AG04450 (cell line): Measurements from ENCODE around the gene MYPN. TPM values are rescaled to one million over a fixed set of nuclear protein-coding genes. Genes with fewer than 3 reads are reported as not detected.

Experiments
- CTCF ChIA-PET: fragments of 300-600, 350-600 bp; formaldehyde crosslinking; extraction: SDS; loops from one replicate; lab custom pipeline; 2022; ENCODE audit warnings: antibody characterized with exemption, inconsistent platforms; lab: Charles Lee
- POLR2A ChIA-PET: fragments of 350-600 bp; formaldehyde crosslinking; extraction: SDS; loops from one replicate; lab custom pipeline; 2021; ENCODE audit warnings: antibody characterized with exemption, inconsistent platforms; lab: Yijun Ruan, JAX
- DNase-seq: peaks from one replicate; pipeline ENCODE4 v3.0.0-alpha.2; 2011; ENCODE audit warnings: low read depth, low spot score
- H3K27ac ChIP-seq: one replicate; pipeline ENCODE4 v1.5.1; 2012; ENCODE audit warnings: low read depth, low read length, control low read depth
- H3K27me3 ChIP-seq: one replicate; pipeline ENCODE4 v1.6.0; 2012; ENCODE audit warnings: low read length; ENCODE audit not compliant: control insufficient read depth, insufficient read depth
- H3K4me3 ChIP-seq: 2 replicates; pipeline ENCODE4 v1.5.1; 2011; ENCODE audit warnings: mild to moderate bottlenecking, low read depth, low read length, control low read depth
- H3K9me3 ChIP-seq: 2 replicates; pipeline ENCODE4 v1.5.1; 2012; ENCODE audit warnings: low read length; ENCODE audit not compliant: control insufficient read depth, insufficient read depth
- CTCF ChIP-seq: IDR thresholded peaks from 2 replicates; pipeline ENCODE4 v1.5.1; 2011; ENCODE audit warnings: low read depth, low read length, control low read depth, inconsistent platforms
- polyA minus RNA-seq: library from RNA; depleted of rRNA, polyadenylated mRNA; stranded (reverse); fragments of >200 nt; gene quantifications from 2 replicates; pipeline ENCODE4 v1.2.3, GENCODE V29; 2011; rRNA and poly(A)+ RNA removed
- polyA plus RNA-seq: library from polyadenylated mRNA; depleted of rRNA; stranded (reverse); fragments of >200 nt; gene quantifications from 2 replicates; pipeline ENCODE4 v1.2.3, GENCODE V29; 2011; rRNA removed

MYPN gene, protein sequence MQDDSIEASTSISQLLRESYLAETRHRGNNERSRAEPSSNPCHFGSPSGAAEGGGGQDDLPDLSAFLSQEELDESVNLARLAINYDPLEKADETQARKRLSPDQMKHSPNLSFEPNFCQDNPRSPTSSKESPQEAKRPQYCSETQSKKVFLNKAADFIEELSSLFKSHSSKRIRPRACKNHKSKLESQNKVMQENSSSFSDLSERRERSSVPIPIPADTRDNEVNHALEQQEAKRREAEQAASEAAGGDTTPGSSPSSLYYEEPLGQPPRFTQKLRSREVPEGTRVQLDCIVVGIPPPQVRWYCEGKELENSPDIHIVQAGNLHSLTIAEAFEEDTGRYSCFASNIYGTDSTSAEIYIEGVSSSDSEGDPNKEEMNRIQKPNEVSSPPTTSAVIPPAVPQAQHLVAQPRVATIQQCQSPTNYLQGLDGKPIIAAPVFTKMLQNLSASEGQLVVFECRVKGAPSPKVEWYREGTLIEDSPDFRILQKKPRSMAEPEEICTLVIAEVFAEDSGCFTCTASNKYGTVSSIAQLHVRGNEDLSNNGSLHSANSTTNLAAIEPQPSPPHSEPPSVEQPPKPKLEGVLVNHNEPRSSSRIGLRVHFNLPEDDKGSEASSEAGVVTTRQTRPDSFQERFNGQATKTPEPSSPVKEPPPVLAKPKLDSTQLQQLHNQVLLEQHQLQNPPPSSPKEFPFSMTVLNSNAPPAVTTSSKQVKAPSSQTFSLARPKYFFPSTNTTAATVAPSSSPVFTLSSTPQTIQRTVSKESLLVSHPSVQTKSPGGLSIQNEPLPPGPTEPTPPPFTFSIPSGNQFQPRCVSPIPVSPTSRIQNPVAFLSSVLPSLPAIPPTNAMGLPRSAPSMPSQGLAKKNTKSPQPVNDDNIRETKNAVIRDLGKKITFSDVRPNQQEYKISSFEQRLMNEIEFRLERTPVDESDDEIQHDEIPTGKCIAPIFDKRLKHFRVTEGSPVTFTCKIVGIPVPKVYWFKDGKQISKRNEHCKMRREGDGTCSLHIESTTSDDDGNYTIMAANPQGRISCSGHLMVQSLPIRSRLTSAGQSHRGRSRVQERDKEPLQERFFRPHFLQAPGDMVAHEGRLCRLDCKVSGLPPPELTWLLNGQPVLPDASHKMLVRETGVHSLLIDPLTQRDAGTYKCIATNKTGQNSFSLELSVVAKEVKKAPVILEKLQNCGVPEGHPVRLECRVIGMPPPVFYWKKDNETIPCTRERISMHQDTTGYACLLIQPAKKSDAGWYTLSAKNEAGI (N-terminal part only)
- polyA plus RNA-seq (2.6 and 2.9 TPM in 2 replicates), polyA minus RNA-seq (4.5 and 4.8 TPM in 2 replicates)

GRCh38 chr10:68109331-68109730 is at the start of gene MYPN:
TSS of gene MYPN (plus strand) at chr10:68109488. CDS start at chr10:68121439, 11,951 bp downstream.
- Histone ChIP-seq H3K27ac (peak within 1 kb of the TSS; percentile 60), H3K27me3 (no peaks in the 10 kb centered on the region), H3K4me3 (peak within 1 kb of the TSS; percentile 28), H3K9me3 (no peaks in the 10 kb centered on the region)
- POLR2A ChIA-PET: interaction anchor here (0.8 to 2.1 kb wide), 2 partner anchors 12 to 14 kb away, joined by 3 to 8 read pairs; no protein-coding TSS in a partner anchor
- CTCF ChIA-PET: interaction anchor here (1.2 to 1.7 kb wide), 3 partner anchors 26 to 47 kb away, joined by 3 to 8 read pairs (median 4); no protein-coding TSS in a partner anchor
- no peak for TF ChIP-seq CTCF
- DNase-seq: no peak

DNA sequence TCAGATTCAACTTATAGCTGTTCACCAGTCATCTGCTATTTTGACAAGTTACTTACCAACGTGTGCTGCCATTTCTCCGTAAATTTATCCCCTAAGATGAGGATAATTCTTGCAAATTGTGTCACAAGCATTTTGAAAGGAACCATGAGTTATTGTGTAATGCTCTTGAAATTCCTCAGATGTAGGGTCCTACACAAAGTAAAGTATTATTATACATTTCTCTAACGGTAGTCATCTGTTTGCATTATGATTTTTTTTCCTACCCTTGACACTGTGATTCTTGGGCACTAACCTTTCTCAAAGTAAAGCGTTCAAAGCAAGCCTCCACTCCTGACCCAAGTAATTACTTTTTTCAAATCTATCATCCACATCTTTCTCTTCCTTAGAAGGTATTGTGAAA is 42.3 kb upstream of the MYPN start:
- no peak for DNase-seq
- CTCF ChIA-PET: interaction anchor here (1.2 to 2.8 kb wide), 4 partner anchors 10 to 281 kb away, joined by 3 to 12 read pairs (median 4); no protein-coding TSS in a partner anchor
- Histone ChIP-seq H3K9me3 (no peaks in the 10 kb centered on the region), H3K27ac (no peak overlapping the region), H3K4me3 (no peak overlapping the region), H3K27me3 (no peaks in the 10 kb centered on the region)
- POLR2A ChIA-PET: interaction anchor here (0.5 kb wide), 1 partner anchor 21 kb away, joined by 3 read pairs; no protein-coding TSS in a partner anchor
- no peak for TF ChIP-seq CTCF

- Histone ChIP-seq H3K27me3 (no peaks in the 10 kb centered on the region), H3K27ac (no peak overlapping the region), H3K9me3 (no peaks in the 10 kb centered on the region), H3K4me3 (no peak overlapping the region)
- CTCF ChIA-PET: interaction anchor here (1.0 to 2.8 kb wide), 5 partner anchors 10 to 280 kb away, joined by 3 to 12 read pairs (median 4); no protein-coding TSS in a partner anchor
- TF ChIP-seq CTCF: no peak
- DNase-seq: no peak
- POLR2A ChIA-PET: interaction anchor here (0.5 kb wide), 1 partner anchor 22 kb away, joined by 3 read pairs; no protein-coding TSS in a partner anchor
Measured at GRCh38 chr10:68067508-68067907, 41.8 kb upstream of the MYPN start.

DNA sequence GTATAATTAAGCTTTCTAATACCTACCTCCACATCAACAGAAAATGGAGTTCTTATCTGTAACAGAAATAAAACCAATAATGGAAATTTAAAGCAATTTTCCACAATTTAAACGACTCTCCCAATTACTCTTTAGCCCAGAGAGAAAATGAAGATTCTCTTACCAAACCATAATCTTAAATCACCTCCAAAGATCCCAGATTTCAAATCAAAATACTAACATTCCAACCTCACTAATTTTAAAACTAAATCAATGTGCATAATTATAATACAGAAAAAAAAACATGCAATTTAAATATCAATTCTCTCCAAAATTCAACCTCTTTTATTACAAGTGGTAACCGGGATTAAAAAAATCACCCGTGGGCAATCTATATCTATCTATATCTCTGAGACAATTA is 35.7 kb upstream of the MYPN start:
- CTCF ChIA-PET: interaction anchor here (0.5 kb wide), 1 partner anchor 15 kb away, joined by 5 read pairs; no protein-coding TSS in a partner anchor
- no peak overlapping the region for H3K27ac ChIP-seq
- no peaks in the 10 kb centered on the region for H3K27me3 ChIP-seq
- peak overlapping the region; percentile 96 for H3K4me3 ChIP-seq
- peaks cover 4% of the 10 kb centered on the region; the same call in 1 of the 2 replicates for H3K9me3 ChIP-seq
- POLR2A ChIA-PET: interaction anchor here (0.7 kb wide), 2 partner anchors 77 to 176 kb away, joined by 6 read pairs; no protein-coding TSS in a partner anchor
- no peak for TF ChIP-seq CTCF
- no peak for DNase-seq
